ENCODE results near the gene TGFBR3. TPM values are rescaled to one million over a fixed set of nuclear protein-coding genes. Genes with fewer than 3 reads are reported as not detected.

Gene TGFBR3
- total RNA-seq, 4 donors from 2014 or later = 32.9 to 138 (median 58.8) TPM

- Histone ChIP-seq H3K4me1 (peaks cover 0 to 20% (median 2%) of the 10 kb centered on the region in 4 donors), H3K27me3 (no peaks in the 10 kb centered on the region), H3K36me3 (no peaks in the 10 kb centered on the region), H3K4me3 (no peak overlapping the region), H3K27ac (peak overlapping the region; percentile 73 to 83 (median 76)), H3K9me3 (no peaks in the 10 kb centered on the region)
- no peak for TF ChIP-seq POLR2A (IDR thresholded peaks at IDR 0.05)
- intact Hi-C loops (cut with DNase I; ENCODE audit: low total_unique reads) = loop anchor here (10.0 kb wide), 1 partner anchor 198 kb away; no protein-coding TSS in a partner anchor
- no peak for DNase-seq
- 74 to 84% methylated on average over 3 of the region's 3 CpGs for WGBS, 2 donors (ENCODE audit: low coverage in 1 of 2)
- in situ Hi-C loops (cut with MboI; ENCODE audit: low pct_ligation_motif_present in 1 of 4, low pct_unique_long_range_greater_than_20kb in 1 of 4, low sequenced_read_pairs in 3 of 4) = no loop called here
Observed at GRCh38 chr1:91712393-91712792, 173.6 kb downstream of the TGFBR3 start.

DNA sequence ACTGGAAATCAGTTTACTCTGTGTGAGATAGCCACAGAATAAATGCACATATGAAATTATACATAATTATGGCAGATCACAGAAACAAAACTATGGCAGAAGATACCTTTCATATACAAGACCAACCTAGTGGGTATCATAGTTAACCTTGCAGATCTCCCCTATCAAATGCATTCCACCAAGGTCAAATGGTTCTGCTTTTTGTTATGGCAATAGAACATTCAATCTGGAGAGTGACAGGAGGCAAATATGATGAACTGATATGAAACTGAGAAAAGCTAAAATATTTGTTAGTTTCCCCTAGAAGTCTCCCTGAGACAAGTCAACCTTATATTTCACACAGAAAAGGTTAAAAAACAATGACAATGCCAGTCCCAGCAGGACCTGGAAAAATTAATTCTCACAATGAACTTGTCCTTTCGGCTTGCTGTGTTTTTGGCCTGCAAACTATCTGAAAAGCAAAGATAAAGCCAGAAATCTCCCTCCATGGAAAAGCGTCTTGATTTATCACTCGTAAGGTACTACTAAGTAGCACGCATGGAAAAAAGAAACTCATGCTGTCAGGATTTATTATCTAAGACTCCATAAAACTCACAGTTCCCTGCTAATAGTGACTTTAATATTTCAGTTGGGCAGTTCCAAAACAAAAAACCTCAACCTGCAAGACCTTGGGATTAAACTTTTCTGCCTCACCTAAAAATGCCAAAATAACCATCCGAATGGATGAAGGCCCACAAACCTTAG lies 174.3 kb downstream of the TGFBR3 start:
- no peak for TF ChIP-seq POLR2AphosphoS5 (IDR thresholded peaks at IDR 0.05)
- TF ChIP-seq, protein P1, sequence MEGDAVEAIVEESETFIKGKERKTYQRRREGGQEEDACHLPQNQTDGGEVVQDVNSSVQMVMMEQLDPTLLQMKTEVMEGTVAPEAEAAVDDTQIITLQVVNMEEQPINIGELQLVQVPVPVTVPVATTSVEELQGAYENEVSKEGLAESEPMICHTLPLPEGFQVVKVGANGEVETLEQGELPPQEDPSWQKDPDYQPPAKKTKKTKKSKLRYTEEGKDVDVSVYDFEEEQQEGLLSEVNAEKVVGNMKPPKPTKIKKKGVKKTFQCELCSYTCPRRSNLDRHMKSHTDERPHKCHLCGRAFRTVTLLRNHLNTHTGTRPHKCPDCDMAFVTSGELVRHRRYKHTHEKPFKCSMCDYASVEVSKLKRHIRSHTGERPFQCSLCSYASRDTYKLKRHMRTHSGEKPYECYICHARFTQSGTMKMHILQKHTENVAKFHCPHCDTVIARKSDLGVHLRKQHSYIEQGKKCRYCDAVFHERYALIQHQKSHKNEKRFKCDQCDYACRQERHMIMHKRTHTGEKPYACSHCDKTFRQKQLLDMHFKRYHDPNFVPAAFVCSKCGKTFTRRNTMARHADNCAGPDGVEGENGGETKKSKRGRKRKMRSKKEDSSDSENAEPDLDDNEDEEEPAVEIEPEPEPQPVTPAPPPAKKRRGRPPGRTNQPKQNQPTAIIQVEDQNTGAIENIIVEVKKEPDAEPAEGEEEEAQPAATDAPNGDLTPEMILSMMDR (IDR thresholded peaks at IDR 0.05) = no peak
- no peak for TF ChIP-seq EP300 (IDR thresholded peaks at IDR 0.05; ENCODE audit: low read depth)
- TF ChIP-seq POLR2A (IDR thresholded peaks at IDR 0.05) = no peak
- H3K27me3 ChIP-seq = no peaks in the 10 kb centered on the region
- intact Hi-C loops (cut with DNase I; ENCODE audit: low total_unique reads) (loop anchor here (10.0 kb wide), 1 partner anchor 197 kb away; no protein-coding TSS in a partner anchor), in situ Hi-C loops (cut with MboI; ENCODE audit: low pct_ligation_motif_present in 1 of 4, low pct_unique_long_range_greater_than_20kb in 1 of 4, low sequenced_read_pairs in 3 of 4) (no loop called here)
- peaks cover 0 to 20% (median 2%) of the 10 kb centered on the region in 4 donors for H3K4me1 ChIP-seq
- no peaks in the 10 kb centered on the region for H3K36me3 ChIP-seq
- H3K27ac ChIP-seq = peak overlapping the region; percentile 73 to 83 (median 76)
- no peaks in the 10 kb centered on the region for H3K9me3 ChIP-seq
- 84 to 86% methylated on average over 5 of the region's 5 CpGs for WGBS, 2 donors (ENCODE audit: low coverage in 1 of 2)
- no peak for DNase-seq
- H3K4me3 ChIP-seq = no peak overlapping the region

- TF ChIP-seq POLR2AphosphoS5 (IDR thresholded peaks at IDR 0.05) (no peak), POLR2A (IDR thresholded peaks at IDR 0.05) (no peak), EP300 (IDR thresholded peaks at IDR 0.05; ENCODE audit: low read depth) (no peak)
- TF ChIP-seq, protein P1 (IDR thresholded peaks at IDR 0.05) = no peak
- H3K4me1 ChIP-seq = peaks cover 0 to 20% (median 2%) of the 10 kb centered on the region in 4 donors
- H3K27me3 ChIP-seq = no peaks in the 10 kb centered on the region
- in situ Hi-C loops (cut with MboI; ENCODE audit: low pct_ligation_motif_present in 1 of 4, low pct_unique_long_range_greater_than_20kb in 1 of 4, low sequenced_read_pairs in 3 of 4) = no loop called here
- intact Hi-C loops (cut with DNase I; ENCODE audit: low total_unique reads) = loop anchor here (10.0 kb wide), 1 partner anchor 195 kb away; no protein-coding TSS in a partner anchor
- H3K36me3 ChIP-seq = no peaks in the 10 kb centered on the region
- DNase-seq = no peak
- no peaks in the 10 kb centered on the region for H3K9me3 ChIP-seq
- no peak overlapping the region for H3K4me3 ChIP-seq
- WGBS, 2 donors (ENCODE audit: low coverage in 1 of 2) = 68 to 100% methylated on average over 1 to 4 of the region's 4 CpGs
- peak overlapping the region in 1 of 4 donors; percentile 83 for H3K27ac ChIP-seq
Observed at GRCh38 chr1:91710261-91710660, 175.7 kb downstream of the TGFBR3 start.

GRCh38 chr1:91708691-91709090 lies 177.3 kb downstream of the TGFBR3 start:
- WGBS, 2 donors (ENCODE audit: low coverage in 1 of 2) = 95% methylated on average over 5 of the region's 5 CpGs; no CpG with 5 or more reads in 1 of the 2 donors
- no peak for DNase-seq
- Histone ChIP-seq H3K27me3 (no peaks in the 10 kb centered on the region), H3K4me3 (no peak overlapping the region), H3K27ac (no peak overlapping the region), H3K9me3 (no peaks in the 10 kb centered on the region), H3K4me1 (peaks cover 0 to 16% (median 2%) of the 10 kb centered on the region in 4 donors), H3K36me3 (no peaks in the 10 kb centered on the region)
- TF ChIP-seq EP300 (IDR thresholded peaks at IDR 0.05; ENCODE audit: low read depth) = no peak
- no peak for TF ChIP-seq POLR2A (IDR thresholded peaks at IDR 0.05)
- TF ChIP-seq POLR2AphosphoS5 (IDR thresholded peaks at IDR 0.05) = no peak
- TF ChIP-seq, protein P1 (IDR thresholded peaks at IDR 0.05) = no peak
- intact Hi-C loops (cut with DNase I; ENCODE audit: low total_unique reads) = no loop called here
- in situ Hi-C loops (cut with MboI; ENCODE audit: low pct_ligation_motif_present in 1 of 4, low pct_unique_long_range_greater_than_20kb in 1 of 4, low sequenced_read_pairs in 3 of 4) = no loop called here
